GM19467 (cell line): ENCODE measurements around the gene DMP1.

Experiments
- ATAC-seq: cut with Tn5 transposase; IDR thresholded peaks from one replicate; pipeline ENCODE4 v1.9.1; 2021; ENCODE audit warnings: mild to moderate bottlenecking, moderate library complexity; ENCODE audit not compliant: unreplicated experiment

DMP1 gene, protein sequence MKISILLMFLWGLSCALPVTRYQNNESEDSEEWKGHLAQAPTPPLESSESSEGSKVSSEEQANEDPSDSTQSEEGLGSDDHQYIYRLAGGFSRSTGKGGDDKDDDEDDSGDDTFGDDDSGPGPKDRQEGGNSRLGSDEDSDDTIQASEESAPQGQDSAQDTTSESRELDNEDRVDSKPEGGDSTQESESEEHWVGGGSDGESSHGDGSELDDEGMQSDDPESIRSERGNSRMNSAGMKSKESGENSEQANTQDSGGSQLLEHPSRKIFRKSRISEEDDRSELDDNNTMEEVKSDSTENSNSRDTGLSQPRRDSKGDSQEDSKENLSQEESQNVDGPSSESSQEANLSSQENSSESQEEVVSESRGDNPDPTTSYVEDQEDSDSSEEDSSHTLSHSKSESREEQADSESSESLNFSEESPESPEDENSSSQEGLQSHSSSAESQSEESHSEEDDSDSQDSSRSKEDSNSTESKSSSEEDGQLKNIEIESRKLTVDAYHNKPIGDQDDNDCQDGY

DNA sequence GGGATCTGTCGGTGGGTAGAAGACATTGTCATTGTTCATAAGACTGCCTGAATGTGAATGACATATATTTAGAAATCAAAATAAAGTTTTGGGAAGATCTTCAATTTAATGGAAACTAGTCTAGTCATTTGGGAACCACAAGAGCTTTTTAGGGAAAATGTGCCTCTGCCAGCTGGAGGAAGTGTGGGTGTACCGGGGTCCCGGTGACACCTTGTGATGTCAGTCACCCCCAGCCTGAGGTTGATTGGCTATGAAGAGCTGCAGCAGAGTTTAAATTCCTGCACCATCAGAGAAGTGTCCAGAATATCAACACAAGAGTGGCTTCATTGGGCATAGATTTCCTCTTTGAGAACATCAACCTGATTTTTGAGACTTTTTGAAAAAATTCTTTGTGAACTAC lies at the start of gene DMP1:
Gene DMP1, plus strand, starts transcription at position 301 of the 400 bp plus-strand sequence. CDS start 6,213 bp downstream, outside the sequence.
- ATAC-seq, result no peak

DNA sequence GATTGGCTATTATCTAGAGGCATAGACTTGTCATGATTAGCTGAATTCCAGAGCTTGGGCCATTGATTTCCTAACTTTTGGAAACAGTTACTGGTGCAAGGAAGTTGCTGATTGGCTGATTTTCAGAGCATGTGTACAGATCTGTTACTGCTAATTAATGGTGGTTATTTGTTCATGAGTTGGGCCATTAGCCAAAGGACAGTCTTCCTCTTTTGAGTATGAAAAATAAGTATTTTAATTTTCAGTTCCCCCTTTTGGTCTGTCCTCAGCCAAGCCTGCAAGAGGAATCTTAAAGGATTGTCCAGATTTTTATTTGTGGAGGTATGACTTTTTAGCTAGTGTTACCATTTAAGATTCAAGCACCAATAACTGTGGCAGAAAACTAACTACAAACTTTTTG lies 48.7 kb upstream of the DMP1 start:
- no peak for ATAC-seq

DNA sequence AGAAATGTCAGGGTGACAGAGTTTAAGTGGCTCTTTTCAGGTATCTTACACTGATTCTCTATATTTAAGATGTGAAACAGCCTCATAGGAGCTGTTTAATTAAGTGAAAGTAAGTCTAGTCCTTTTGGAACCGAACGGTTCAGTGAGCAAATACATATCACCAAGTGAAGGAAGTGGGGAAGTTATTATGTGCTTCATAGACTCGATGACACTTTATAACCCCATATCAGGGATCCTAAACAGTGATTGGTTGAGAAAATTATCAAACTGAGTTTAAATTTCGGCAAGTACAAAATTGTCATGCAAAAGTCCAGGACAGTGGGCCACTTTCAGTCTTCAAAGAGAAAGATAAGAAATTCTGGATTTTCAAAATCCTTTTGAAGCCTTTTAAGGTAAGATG lies 41.9 kb upstream of the DMP1 start, which contains the start of gene DSPP:
Gene DSPP, plus strand, starts transcription at position 301 of the 400 bp plus-strand sequence. CDS start 2,380 bp downstream, outside the sequence.
- ATAC-seq, result no peak

DNA sequence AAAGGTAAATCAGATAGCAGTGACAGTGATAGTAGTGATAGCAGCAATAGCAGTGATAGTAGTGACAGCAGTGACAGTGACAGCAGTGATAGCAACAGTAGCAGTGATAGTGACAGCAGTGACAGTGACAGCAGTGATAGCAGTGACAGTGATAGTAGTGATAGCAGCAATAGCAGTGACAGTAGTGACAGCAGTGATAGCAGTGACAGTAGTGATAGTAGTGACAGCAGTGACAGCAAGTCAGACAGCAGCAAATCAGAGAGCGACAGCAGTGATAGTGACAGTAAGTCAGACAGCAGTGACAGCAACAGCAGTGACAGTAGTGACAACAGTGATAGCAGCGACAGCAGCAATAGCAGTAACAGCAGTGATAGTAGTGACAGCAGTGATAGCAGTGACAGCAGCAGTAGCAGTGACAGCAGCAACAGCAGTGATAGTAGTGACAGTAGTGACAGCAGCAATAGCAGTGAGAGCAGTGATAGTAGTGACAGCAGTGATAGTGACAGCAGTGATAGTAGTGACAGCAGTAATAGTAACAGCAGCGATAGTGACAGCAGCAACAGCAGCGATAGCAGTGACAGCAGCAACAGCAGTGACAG lies 35.7 kb upstream of the DMP1 start:
- ATAC-seq, result no peak

DNA sequence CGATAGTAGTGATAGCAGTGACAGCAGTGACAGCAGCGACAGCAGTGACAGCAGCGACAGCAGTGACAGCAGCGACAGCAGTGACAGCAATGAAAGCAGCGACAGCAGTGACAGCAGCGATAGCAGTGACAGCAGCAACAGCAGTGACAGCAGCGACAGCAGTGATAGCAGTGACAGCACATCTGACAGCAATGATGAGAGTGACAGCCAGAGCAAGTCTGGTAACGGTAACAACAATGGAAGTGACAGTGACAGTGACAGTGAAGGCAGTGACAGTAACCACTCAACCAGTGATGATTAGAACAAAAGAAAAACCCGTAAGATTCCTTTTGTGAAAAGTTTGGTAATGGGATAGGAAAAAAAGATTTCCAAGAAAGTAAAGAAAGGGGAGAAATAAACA lies 33.8 kb upstream of the DMP1 start:
- no peak for ATAC-seq

DNA sequence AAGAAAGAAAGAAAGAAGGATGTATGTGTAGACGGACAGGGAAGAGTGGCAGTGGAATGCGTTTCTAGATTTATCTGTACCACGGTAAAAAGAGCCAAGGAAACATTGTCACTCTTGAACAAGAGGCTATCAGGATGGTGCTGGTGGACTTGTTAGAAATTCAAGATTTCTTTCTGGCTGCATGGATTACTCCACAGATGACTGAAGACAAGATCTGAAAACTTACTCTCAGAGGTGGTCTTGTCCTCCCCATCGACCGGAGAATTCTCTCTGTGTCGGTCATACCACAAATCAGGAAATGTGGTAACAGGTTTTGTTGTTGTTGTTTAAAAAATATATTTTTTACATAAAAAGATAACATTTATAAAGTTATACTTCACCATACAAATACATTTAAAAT lies 30.0 kb upstream of the DMP1 start:
- ATAC-seq, result no peak

DNA sequence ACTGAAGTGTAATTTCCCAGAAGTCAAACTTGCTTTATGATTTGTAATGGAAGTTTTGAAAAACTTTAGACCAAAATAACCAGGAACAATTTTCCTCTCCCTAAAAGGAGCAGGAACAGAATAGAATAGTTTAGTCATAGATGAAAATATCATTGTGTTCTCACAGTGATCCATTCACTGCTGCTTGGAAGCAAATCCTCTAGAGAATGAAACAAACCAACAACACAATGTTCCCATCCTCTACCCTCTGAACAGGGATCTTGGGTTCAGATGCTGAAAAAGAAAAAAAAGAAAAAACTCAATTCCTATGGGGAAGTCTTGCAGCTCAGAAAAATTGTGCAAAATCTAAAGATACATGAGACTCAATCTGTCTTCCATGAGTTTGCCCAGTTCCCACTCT lies 29.6 kb upstream of the DMP1 start:
- no peak for ATAC-seq

DNA sequence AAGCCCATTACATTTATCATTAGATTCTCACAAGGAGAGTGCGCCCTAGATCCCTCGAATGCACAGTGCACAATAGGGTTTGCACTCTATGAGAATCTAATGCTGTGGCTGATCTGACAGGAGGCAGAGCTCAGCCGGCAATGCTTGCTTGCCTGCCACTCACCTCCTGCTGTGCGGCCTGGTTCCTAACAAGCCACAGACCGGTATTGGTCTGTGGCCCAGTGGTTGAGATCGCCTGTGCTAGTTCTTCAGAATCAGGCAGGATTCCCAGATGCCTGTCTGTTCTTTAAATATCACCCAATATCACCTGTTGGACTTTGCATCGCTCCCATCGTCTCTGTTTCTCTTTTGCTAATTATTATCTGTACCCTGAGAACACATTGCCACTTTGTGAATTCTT lies 27.8 kb upstream of the DMP1 start:
- ATAC-seq, result no peak

DNA sequence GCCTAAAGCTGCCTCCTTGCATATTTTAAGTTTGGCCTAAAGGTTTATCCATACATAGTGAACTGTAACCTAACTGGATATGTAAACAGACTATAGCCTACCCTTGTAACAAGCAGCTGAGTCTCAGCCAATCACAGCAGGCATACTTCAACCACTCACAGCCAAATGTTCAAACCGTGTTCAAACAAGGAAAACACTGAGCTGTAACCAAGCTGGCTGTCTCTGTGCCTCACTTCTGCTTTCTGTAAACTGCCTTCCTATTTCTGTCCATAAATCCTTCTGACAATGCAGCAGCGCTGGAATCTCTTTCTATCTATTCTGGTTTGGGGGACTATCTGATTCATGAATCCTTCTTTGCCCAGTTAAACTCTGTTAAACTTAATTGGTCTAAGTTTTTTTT lies 25.4 kb upstream of the DMP1 start:
- ATAC-seq, result no peak

DNA sequence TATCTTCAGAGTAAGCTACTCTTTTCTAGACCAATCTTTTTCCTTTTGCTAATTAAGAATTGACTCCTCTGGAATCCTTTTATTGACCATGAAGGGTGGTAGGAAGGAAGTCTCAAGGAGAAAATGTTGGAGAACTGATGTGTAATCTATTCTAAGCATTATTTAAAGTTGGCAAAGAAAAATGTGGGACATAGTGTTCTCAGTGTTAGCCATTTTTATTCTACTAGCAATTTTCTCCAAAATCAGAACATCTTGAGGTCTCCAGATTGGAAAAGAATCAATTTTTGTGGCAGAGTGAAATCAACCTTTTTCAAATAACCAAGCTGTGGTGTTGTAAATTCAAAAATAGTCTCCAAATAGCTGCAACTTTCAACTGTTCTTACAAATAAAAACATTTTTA lies 18.4 kb upstream of the DMP1 start:
- ATAC-seq, result no peak

DNA sequence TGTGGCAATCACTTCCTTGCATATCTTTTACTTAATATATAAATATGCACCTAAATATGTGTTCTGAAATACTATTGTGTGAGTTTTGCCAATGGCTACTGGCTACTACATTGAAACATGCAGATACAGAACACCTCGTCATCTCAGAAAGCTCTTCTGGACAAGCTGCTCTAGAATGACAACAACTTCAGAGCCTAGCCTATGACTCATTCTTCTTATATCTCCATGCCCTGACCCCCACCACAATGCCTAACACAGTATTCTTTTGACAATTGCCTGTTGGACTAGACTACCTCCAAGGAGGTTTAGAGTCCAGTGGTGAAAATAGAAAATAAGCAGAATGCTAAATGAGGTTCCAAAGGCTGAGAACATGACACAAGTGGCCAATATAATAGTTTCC lies 17.6 kb upstream of the DMP1 start:
- ATAC-seq, result no peak

DNA sequence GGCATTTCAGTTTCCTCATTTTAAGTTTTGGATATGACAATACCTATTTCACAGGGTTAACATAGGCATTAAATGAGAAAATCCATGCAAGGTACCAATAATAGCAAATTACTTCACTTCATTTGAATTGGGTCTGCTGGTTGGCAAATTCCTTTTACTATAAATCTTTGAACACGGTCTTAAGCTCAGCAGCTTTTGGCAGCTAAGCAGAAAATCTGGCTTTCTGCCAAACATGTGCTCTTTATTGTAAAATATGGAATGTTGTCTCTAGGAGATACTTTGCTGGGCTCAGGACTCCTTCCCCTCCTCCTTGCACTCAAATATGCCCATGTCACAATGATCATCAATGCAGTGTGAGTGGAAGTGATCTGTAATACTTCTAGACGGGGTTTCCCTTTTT lies 16.8 kb upstream of the DMP1 start:
- ATAC-seq, result no peak

DNA sequence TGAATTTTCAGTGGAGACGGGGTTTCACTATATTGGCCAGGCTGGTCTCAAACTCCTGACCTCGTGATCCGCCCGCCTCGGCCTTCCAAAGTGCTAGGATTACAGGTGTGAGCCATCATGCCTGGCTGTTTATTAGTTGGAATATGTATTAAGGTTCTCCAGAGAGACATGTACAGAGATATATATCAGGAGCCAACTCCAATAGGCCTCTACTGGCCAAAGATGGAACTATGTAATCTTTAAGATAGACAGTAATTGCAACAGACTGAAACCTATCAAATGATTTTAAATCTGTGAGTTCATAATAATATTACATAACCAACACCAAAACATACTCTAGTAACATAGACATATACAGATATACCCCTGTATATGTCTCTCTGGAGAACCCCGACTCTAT lies 5.8 kb upstream of the DMP1 start:
- no peak for ATAC-seq

DNA sequence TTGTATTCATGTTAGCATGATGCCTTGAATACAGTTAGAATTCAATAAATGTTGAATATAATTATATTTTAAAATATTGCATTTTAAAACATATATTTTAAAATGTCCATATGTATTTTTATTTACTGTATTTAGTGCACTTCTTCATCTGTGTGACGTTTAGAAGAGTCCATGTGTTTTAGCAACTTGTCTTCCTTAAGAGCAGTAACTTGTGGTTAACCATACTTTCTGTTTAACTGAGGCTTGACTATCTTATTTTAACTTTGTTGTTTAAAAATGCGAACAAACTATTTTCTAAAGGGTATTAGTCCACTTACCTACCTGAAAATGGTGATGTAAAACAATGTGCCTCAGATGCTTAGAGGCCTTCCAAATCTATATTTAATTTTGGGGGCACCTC lies 858 bp downstream of the DMP1 start:
- ATAC-seq, result no peak

DNA sequence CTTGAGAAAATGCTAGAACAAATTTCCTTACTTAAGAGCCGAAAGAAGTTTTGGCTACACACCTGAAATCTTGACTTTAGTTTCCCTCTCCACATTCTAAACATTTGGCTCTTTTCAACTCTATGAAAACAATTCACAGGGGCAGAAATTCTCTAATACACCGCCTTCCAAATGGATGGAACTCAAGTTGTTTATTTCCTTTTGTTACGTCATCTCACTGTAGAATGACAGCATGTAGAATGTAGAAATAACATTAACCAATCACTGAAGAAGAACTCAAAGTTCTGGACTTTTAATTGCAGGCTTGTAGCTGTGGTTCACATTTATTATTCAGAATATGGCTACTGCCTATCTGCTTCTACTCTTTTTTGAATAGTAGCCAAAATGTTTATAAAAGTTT lies 1.9 kb downstream of the DMP1 start:
- no peak for ATAC-seq

DNA sequence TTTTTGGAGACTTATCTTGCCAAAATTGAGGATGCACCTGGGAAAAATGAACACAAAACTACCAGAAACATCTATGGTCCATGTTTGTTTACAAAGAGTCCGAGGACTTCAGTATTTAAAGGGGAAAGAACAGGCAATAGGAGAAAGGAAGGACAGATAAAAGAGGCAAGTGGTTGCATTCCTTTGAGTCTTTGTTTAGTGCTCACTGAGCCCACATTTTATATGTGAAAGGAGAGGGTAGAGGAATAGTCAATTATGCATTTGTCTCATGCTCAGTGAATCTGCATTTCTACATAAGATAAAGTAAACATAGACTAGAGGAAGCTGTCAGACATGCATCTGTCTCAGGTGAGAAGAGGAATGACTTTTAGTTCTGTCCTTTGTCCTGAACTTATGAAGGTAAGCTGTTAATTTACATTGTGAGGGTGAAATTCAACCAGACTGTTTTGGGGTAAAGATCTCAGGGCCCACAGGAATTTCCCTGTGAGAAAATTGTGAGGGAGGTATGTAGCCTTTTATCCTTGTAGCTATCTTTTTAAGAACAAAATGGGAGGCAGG lies 4.5 kb downstream of the DMP1 start:
- no peak for ATAC-seq

DNA sequence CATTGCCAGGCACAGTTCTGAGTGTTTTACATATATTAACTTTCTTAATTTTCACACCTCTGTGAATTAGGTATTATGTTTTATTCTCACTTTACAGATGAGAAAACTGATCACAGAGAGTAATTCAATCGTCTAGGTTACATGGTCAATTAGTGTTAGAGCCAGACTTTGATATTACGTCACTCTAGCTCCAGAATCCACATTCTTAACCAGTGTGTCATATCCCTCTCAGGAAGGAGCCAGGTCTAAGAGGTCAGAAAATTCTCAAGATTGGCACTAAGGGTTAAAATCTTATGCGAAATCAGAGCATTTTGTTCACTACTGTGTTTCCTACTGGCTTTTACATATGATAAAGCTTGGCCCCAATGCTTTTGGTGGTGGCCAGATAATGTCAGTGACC lies 7.4 kb downstream of the DMP1 start:
- no peak for ATAC-seq

DNA sequence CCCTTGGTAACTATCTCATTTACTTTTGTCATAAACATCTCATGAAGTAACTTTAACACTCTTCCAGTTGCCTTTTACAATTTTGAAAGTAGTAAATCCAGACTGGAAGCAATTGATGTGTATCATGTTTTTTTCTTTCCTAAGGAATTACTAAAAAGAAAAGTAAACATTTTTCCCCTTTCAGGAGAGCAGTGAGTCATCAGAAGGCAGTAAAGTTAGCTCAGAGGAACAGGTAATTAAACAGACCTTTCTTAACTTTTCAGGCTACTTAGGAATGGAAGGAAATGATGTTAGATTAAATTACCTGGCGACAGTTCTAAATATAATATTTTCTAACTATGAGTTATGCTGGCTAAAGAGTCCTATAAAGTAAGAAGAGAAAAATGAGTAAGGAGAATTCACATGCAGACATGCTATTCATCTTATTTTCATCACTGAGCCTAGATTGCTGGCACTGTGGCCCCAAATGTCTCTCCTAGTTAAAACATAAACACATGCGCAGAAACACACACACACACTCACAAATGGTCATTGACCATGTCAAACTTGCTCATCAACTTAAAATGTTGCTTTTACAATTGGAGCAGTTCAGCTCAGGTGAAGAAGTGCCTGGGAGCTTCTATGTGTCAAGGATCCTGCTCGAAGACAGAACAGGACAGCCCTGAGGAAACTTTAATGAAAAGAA lies 9.3 kb downstream of the DMP1 start:
- ATAC-seq, result no peak

DNA sequence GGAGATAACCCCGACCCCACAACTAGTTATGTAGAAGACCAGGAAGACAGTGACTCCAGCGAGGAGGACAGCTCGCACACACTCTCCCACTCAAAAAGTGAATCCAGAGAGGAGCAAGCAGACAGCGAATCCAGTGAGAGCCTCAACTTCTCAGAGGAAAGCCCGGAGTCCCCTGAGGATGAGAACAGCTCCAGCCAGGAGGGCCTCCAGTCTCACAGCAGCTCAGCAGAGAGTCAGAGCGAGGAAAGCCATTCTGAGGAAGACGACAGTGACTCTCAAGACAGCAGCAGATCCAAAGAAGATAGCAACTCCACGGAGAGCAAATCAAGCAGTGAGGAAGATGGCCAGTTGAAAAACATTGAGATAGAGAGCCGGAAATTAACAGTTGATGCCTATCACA lies 12.8 kb downstream of the DMP1 start:
- no peak for ATAC-seq

DNA sequence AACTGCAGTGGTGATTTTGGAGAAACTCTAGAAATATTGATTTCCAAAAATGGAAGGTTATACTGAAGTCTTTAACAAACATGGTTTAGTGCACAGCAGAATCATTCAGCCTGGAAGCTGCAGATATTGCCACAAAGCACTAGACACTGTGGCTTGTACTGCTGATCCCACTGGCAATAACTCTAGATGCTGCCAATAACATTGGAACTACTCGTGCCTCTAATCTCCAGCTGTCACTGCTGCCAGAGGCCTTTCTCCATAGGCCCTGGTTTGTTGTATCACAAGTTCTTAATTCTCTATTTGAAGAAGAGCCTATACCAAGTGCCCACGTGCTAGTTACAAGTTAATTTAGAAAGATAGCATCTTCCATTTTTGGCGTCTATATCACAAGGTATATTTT lies 19.3 kb downstream of the DMP1 start:
- ATAC-seq, result no peak

DNA sequence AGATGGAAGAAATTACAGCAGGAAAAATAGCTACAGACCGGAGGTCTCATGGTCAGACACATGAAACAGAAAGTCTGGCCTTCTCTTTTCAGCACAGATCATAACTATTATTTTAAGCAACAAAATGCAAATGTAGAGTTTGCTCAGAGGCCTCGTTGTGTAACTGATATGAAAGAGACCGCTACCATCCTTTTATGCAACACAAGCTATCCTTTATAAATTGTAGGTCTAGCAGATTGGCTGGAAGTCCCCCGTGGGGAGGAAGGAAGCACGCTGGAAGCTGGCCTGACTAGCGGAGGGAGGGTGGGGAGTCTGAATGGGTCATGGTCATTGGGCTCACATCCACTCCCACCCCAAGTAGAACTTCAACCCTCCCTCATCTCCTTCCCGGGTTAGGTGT lies 27.7 kb downstream of the DMP1 start:
- no peak for ATAC-seq
